HCT116 (cell line): ENCODE measurements around the gene KRTAP5-3. TPM values are rescaled to one million over a fixed set of nuclear protein-coding genes. Genes with fewer than 3 reads are reported as not detected.

Experiments
- ATAC-seq: fragments of 200-7000 bp; cut with Tn5 transposase; 2 replicates; pipeline ENCODE4 v1.9.1; 2020; ENCODE audit warnings: mild to moderate bottlenecking, moderate library complexity
- BruUV-seq: library from RNA; stranded (reverse); fragments of 400-500 nt; replicated peaks from 2 replicates; lab custom pipeline; 2021; lab: Mats Ljungman, UMichigan
- CTCF ChIA-PET: fragments of 300-600 bp; sonication (Branson Sonifier 250); formaldehyde crosslinking; loops from one replicate; lab custom pipeline; 2021; ENCODE audit warnings: antibody characterized with exemption; lab: Charles Lee
- POLR2A ChIA-PET: fragments of 300-600, 350-600 bp; sonication (Branson Sonifier 250); formaldehyde crosslinking; loops from one replicate; lab custom pipeline; 2021; ENCODE audit warnings: antibody characterized with exemption; lab: Charles Lee
- RAD21 ChIA-PET, 2 experiments: fragments of 300-600 bp; sonication (Branson Sonifier 250); formaldehyde crosslinking; loops; one replicate each; lab custom pipeline; 2023; ENCODE audit warnings: low total read pairs in 2 of 2; ENCODE audit not compliant: uncharacterized antibody in 2 of 2, unreplicated experiment in 2 of 2, low non-redundant PET in 1 of 2; lab: Charles Lee
- DNase-seq: peaks from one replicate; pipeline ENCODE4 v3.0.0-alpha.2; 2010; ENCODE audit warnings: low read depth, low spot score
- H2AFZ ChIP-seq: fragments of 200-600 bp; shearing (Covaris generic), sonication (generic); 2 replicates; pipeline ENCODE4 v1.6.1; 2017; ENCODE audit warnings: low read depth, mixed run types, mixed read lengths, antibody characterized with exemption, low read length; ENCODE audit not compliant: poor library complexity, severe bottlenecking
- H3K27ac ChIP-seq: 2 replicates; pipeline ENCODE4 v1.5.1; 2012; ENCODE audit warnings: low read depth, low read length
- H3K27me3 ChIP-seq: fragments of 200-600 bp; sonication (generic); 2 replicates; pipeline ENCODE4 v1.6.1; 2016; ENCODE audit warnings: mixed run types, low read length, mixed read lengths; ENCODE audit not compliant: insufficient read depth
- H3K36me3 ChIP-seq, 2 experiments: fragments of 200-500 bp in 1 of 2; fragments of 200-600 bp in 1 of 2; sonication (Bioruptor generic) in 1 of 2; sonication (generic) in 1 of 2; 2 replicates each; pipeline versions ENCODE4 v1.5.1 to v1.6.1; 2014 to 2016; ENCODE audit warnings: low read length in 2 of 2, inconsistent platforms in 1 of 2, mixed read lengths in 1 of 2, mixed run types in 1 of 2; ENCODE audit not compliant: insufficient read depth in 2 of 2, control insufficient read depth in 1 of 2
- H3K4me1 ChIP-seq, 2 experiments: fragments of 200-600 bp in 1 of 2; sonication (generic) in 1 of 2; 2 replicates each; pipeline versions ENCODE4 v1.5.1 to v1.6.1; 2012 to 2017; ENCODE audit warnings: low read length in 2 of 2, inconsistent platforms in 1 of 2, mild to moderate bottlenecking in 1 of 2, mixed read lengths in 1 of 2, mixed run types in 1 of 2, moderate library complexity in 1 of 2; ENCODE audit not compliant: insufficient read depth in 2 of 2, control insufficient read depth in 1 of 2
- H3K4me2 ChIP-seq: fragments of 200-600 bp; sonication (generic); 2 replicates; pipeline ENCODE4 v1.6.1; 2017; ENCODE audit warnings: mixed run types, low read length, mixed read lengths
- H3K4me3 ChIP-seq, 2 experiments: fragments of 200-600 bp in 1 of 2; sonication (generic) in 1 of 2; replicated peaks in 1 of 2; 2 replicates each; pipeline ENCODE4 v1.5.1; 2011 to 2016; ENCODE audit warnings: low read length in 2 of 2, control low read depth in 1 of 2, low read depth in 1 of 2, mild to moderate bottlenecking in 1 of 2, mixed read lengths in 1 of 2, mixed run types in 1 of 2
- H3K79me2 ChIP-seq: fragments of 200-600 bp; sonication (generic); 2 replicates; pipeline ENCODE4 v1.6.1; 2017; ENCODE audit warnings: mild to moderate bottlenecking, mixed run types, low read length, moderate library complexity, mixed read lengths; ENCODE audit not compliant: insufficient read depth
- H3K9ac ChIP-seq: fragments of 200-600 bp; sonication (generic); 2 replicates; pipeline ENCODE4 v1.6.1; 2016; ENCODE audit warnings: low read length, mixed read lengths
- H3K9me2 ChIP-seq: fragments of 200-600 bp; sonication (generic), shearing (Covaris generic); 2 replicates; pipeline ENCODE4 v1.6.1; 2017; ENCODE audit warnings: mixed run types, mild to moderate bottlenecking, moderate library complexity; ENCODE audit not compliant: insufficient read depth
- H3K9me3 ChIP-seq, 2 experiments: fragments of 200-500 bp in 1 of 2; fragments of 200-600 bp in 1 of 2; sonication (Bioruptor generic) in 1 of 2; sonication (generic) in 1 of 2; 2 replicates each; pipeline ENCODE4 v1.6.1; 2014 to 2017; ENCODE audit warnings: low read length in 2 of 2, mixed read lengths in 2 of 2, inconsistent platforms in 1 of 2, low read depth in 1 of 2, mild to moderate bottlenecking in 1 of 2, mixed run types in 1 of 2, moderate library complexity in 1 of 2; ENCODE audit not compliant: control insufficient read depth in 1 of 2, insufficient read depth in 1 of 2
- H4K20me1 ChIP-seq: fragments of 200-600 bp; sonication (generic), shearing (Covaris generic); 2 replicates; pipeline ENCODE4 v1.6.1; 2017; ENCODE audit warnings: mixed run types, mild to moderate bottlenecking, moderate library complexity; ENCODE audit not compliant: insufficient read depth
- CBX3 ChIP-seq: IDR thresholded peaks from 2 replicates; pipeline ENCODE4 v1.6.1; 2012; ENCODE audit warnings: low read depth
- EGR1 ChIP-seq: IDR thresholded peaks from 2 replicates; pipeline ENCODE4 v1.6.1; 2012; ENCODE audit warnings: low read depth
- ELF1 ChIP-seq: IDR thresholded peaks from 2 replicates; pipeline ENCODE4 v1.6.1; 2012; ENCODE audit warnings: low read depth, borderline replicate concordance
- FOSL1 ChIP-seq: IDR thresholded peaks from 2 replicates; pipeline ENCODE4 v1.6.1; 2012; ENCODE audit warnings: low read depth
- JUND ChIP-seq: IDR thresholded peaks from 2 replicates; pipeline ENCODE4 v1.6.1; 2012
- POLR2AphosphoS5 ChIP-seq: IDR thresholded peaks from 2 replicates; pipeline ENCODE4 v1.6.1; 2011; ENCODE audit warnings: mild to moderate bottlenecking, low read depth, low read length, moderate library complexity
- REST ChIP-seq: IDR thresholded peaks from 2 replicates; pipeline ENCODE4 v1.6.1; 2012; ENCODE audit warnings: low read depth
- SRF ChIP-seq: IDR thresholded peaks from 2 replicates; pipeline ENCODE4 v1.6.1; 2012; ENCODE audit warnings: low read depth
- TCF7L2 ChIP-seq: IDR thresholded peaks from 2 replicates; pipeline ENCODE4 v1.7.0; 2011; ENCODE audit warnings: borderline replicate concordance, inconsistent platforms; ENCODE audit not compliant: insufficient read depth, insufficient read length; ENCODE audit errors: extremely low read depth
- YY1 ChIP-seq: IDR thresholded peaks from 2 replicates; pipeline ENCODE4 v1.6.1; 2011; ENCODE audit warnings: low read length, low read depth, moderate library complexity, mild to moderate bottlenecking; ENCODE audit not compliant: insufficient replicate concordance; ENCODE audit errors: extremely low read depth
- ZBTB33 ChIP-seq: IDR thresholded peaks from 2 replicates; pipeline ENCODE4 v1.6.1; 2011; ENCODE audit warnings: mild to moderate bottlenecking, low read length, moderate library complexity; ENCODE audit not compliant: insufficient replicate concordance; ENCODE audit errors: extremely low read depth
- ZNF274 ChIP-seq: fragments of 200-500 bp; sonication (Bioruptor generic); IDR thresholded peaks from 2 replicates; pipeline ENCODE4 v1.6.1; 2014; ENCODE audit warnings: mild to moderate bottlenecking, low read depth, low read length, inconsistent platforms
- intact Hi-C: fragments of 100-400 bp; cut with micrococcal nuclease; formaldehyde crosslinking; loops from 2 replicates; pipeline ENCODE4 v1.10.0; 2022
- total RNA-seq: library from RNA; stranded (reverse); gene quantifications from one replicate; pipeline ENCODE4 v1.2.1, GENCODE V29; 2021; ENCODE audit not compliant: unreplicated experiment

The KRTAP5-3 gene
- total RNA-seq, 1 experiment from 2014 or later = not detected

- TF ChIP-seq JUND (no peak), TCF7L2 (no peak), SRF (no peak), REST (no peak), EGR1 (no peak), POLR2AphosphoS5 (no peak), YY1 (no peak), ZNF274 (no peak), CBX3 (no peak), ZBTB33 (no peak), FOSL1 (no peak), ELF1 (no peak)
- no peak overlapping the region for H3K9ac ChIP-seq
- no peaks in the 10 kb centered on the region for H3K9me2 ChIP-seq
- no peaks in the 10 kb centered on the region for H3K79me2 ChIP-seq
- H3K4me3 ChIP-seq = no peak overlapping the region
- no peak overlapping the region for H2AFZ ChIP-seq
- no TSS peak for BruUV-seq
- intact Hi-C loops = no loop called here
- no peak overlapping the region for H3K27ac ChIP-seq
- CTCF ChIA-PET = interaction anchor here (0.7 to 4.8 kb wide), 2 partner anchors 16 to 91 kb away, joined by 3 to 31 read pairs; no protein-coding TSS in a partner anchor
- H3K36me3 ChIP-seq = no peaks in the 10 kb centered on the region
- peaks cover 0 to 9% of the 10 kb centered on the region in 2 experiments; a peak in 1 of 4 replicates for H3K4me1 ChIP-seq
- H4K20me1 ChIP-seq = no peaks in the 10 kb centered on the region
- no peak for ATAC-seq
- no peaks in the 10 kb centered on the region for H3K9me3 ChIP-seq
- RAD21 ChIA-PET = no interaction called here
- DNase-seq = no peak
- H3K4me2 ChIP-seq = no peak overlapping the region
- H3K27me3 ChIP-seq = no peaks in the 10 kb centered on the region
- POLR2A ChIA-PET = no interaction called here
Observed at GRCh38 chr11:1637628-1638027, 29.4 kb upstream of the KRTAP5-3 start.
